HG02870 (cell line): ENCODE data around the gene DDX41.
A peak's percentile ranks its signal among the peaks of the same experiment; 100 is the strongest.
"Not testable (repeated sequence)": the region's sequence is repeated elsewhere in the genome, so short reads cannot be mapped to it uniquely, and the experiment has no call there.

Source experiments
- ATAC-seq: cut with Tn5 transposase; IDR thresholded peaks from one replicate; pipeline ENCODE4 v1.9.1; 2021; ENCODE audit warnings: mild to moderate bottlenecking, moderate library complexity; ENCODE audit not compliant: unreplicated experiment

The DDX41 gene

DNA sequence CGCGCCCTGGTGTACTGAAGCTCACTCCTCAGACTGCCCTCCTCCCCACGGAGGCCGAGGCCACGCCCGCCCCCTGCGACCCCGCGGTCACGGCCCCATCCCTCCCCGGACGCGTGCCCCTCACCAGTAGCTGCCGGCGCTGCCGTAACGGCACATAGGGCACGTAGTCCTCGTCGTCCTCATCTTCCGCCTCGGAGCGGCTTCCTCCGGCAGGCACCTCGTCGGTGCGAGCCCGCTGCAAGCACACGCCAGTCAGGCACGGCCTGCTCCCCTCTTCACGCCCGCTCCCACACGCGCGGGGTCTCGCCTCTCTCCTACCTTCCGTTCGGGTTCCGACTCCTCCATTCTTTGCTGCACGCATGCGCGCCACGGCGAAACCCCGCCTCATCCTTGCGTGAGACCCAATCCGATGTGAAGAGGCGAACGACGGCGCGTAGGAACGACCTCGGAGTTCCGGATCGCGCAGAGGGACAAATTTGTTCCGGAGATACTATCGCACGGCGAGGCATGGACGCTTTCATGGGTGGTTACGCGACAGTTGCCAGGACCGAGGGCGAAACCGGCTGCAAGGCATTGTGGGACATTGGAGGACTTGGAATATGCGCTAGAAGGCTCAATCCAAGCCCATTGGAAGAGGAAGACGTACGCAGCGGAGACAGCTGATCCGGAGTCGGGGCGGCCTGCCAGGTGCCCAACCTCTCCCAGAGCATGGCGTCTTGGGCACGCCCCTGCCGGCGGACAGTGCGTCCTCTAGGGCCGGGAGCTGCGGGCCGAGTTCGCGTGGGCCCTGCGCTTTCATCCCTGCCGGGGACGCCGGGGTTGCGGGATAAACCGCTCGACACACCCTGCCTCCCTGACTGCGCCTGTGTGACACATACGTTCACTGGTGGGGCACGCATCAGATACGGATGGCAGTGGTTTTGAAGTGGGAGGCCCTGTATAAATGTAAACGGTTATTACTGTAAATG is at the start of gene DDX41:
Gene DDX41 (minus strand): TSS at position 361 of the 968 bp plus-strand sequence. CDS start 16 bp downstream, at position 345.
- ATAC-seq: peak; percentile 69

DNA sequence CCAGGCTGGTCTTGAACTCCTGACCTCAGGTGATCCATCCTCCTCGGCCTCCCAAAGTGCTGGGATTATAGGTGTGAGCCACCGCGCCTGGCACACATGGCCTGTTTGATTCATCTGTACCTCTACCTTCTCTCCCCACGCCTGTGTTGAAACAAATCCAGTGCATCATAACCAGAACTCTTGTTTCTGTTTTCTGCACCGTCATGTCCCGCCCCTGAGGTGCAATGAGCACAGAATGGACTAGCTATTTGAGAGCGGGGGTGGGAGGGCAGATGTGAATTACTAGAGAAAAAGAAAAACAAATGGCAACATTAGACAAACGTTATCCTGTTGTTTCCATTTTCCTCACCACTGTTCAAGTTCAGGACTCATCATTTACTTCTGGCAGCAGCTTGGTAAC is 48.3 kb upstream of the DDX41 start:
- ATAC-seq: no peak

DNA sequence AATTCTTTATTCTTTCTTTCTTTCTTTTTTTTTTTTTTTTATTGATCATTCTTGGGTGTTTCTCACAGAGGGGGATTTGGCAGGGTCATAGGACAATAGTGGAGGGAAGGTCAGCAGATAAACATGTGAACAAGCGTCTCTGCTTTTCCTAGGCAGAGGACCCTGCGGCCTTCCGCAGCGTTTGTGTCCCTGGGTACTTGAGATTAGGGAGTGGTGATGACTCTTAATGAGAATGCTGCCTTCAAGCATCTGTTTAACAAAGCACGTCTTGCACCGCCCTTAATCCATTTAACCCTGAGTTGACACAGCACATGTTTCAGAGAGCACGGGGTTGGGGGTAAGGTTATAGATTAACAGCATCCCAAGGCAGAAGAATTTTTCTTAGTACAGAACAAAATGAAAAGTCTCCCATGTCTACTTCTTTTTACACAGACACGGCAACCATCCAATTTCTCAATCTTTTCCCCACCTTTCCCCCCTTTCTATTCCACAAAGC is 42.7 kb upstream of the DDX41 start:
- ATAC-seq: not testable (repeated sequence)

DNA sequence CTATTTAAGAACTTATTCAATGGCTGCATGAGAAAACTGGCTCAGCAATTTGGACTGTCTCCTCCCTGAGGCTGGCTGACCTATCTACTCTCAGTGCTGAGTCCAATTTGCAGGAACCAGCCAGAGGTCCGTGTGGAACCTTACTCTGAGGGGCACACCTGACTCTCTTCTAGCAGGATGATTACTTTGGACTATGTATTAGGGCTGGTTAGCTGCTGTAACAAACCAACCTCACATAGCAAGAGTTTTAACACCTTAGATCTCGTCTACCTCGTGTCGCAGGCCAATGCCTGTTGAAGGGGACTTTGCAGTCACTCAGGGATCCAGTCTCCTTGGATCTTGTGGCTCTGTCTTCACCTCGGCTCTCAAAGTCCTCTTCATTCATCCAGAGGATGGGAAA is 41.0 kb upstream of the DDX41 start:
- no peak for ATAC-seq

DNA sequence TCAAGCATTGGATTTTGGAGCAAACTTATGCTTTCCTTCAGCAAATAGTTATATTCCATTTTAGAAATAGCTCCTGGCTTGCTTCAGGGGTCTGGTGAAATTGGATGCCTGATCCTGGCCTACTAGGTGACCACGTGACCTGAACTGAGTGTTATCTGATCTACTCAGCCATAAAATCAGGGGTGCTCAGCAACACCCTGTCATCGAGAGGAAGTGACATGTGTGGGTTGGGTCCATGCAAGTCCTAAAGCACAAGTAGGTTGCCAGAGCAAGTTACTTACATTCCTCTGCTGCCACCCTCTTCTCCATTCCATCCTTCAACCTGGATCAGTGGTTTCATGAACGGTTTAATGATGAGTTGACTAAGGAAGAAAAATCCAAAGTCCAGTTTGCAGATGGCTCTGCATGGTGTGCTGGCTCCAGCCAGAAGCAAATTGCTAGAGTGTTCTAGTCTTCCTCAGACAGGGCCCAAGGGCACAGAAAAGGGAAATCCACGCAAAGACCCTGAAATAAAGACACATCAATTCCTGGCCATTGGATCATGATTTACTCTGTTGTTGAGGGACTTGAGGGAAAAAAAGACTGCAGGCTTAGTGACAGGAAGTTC is 40.4 kb upstream of the DDX41 start:
- ATAC-seq: no peak

DNA sequence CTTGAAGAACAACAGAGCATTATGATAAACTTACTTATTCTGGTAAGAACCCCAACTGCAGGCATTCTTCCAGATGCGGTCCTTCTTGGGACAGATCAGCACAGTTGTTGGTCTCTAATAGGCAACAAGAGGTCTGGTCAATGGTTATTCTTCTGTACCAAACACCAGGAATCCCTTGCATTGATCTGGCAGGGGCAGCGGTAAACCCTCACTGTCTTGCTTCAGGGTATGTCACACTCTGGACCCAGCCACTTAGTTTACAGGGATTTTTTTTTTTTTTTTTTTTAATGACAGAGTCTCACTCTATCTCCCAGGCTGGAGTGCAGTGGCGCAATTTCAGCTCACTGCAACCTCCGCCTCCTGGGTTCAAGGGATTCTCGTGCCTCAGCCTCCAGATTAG is 38.9 kb upstream of the DDX41 start:
- no peak for ATAC-seq

GRCh38 chr5:177555228-177555627 is 38.5 kb upstream of the DDX41 start:
- ATAC-seq: no peak

- peak; percentile 86 for ATAC-seq
These were observed 37.8 kb upstream of the DDX41 start, which contains the start of gene FAM193B for GRCh38 chr5:177554474-177555111. TSS of gene FAM193B (minus strand) at chr5:177554563. CDS start at chr5:177554458, 105 bp downstream.

- peak; percentile 37 for ATAC-seq
These were observed 37.1 kb upstream of the DDX41 start for GRCh38 chr5:177553671-177554429.

GRCh38 chr5:177552839-177553455 is 36.2 kb upstream of the DDX41 start:
- ATAC-seq: no peak

GRCh38 chr5:177550122-177550521 is 33.4 kb upstream of the DDX41 start:
- ATAC-seq: no peak

DNA sequence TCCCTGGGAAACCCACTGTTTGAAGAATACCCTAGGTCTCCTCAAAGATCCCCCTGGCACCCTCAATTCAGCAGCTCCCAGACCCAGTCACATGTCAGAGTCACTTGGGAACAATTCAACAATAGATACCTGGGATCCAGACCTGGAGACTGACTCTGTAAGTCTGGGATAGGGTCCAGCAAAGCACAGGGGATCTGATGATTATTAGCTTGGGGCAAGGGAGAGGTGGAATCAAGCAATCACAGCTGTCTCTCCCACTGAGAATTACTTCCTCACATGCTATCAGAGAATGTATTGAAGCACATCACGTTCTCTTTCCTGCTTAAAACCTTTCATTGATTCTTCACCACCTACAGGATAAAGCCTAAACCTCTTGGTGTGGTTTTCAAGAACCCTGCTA is 31.7 kb upstream of the DDX41 start:
- no peak for ATAC-seq

DNA sequence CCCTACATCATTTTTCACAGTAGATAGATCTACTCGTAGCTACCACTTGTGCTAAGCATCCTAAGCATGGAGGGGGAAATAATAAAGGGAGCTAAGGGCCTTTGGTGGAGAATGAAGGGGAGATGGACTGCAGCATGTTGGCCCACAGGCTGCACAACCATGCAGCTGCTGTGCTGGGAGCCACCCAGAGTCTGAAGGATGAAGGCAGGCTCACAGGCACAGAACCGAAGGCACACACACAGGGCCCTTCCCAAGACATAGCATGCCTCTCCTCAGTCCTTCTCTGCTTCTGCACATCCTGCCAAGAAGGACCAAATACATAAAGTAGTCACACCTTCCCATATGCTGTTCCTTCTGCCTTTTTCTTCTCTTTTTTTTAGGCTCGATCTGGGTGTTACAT is 31.0 kb upstream of the DDX41 start:
- ATAC-seq: no peak

DNA sequence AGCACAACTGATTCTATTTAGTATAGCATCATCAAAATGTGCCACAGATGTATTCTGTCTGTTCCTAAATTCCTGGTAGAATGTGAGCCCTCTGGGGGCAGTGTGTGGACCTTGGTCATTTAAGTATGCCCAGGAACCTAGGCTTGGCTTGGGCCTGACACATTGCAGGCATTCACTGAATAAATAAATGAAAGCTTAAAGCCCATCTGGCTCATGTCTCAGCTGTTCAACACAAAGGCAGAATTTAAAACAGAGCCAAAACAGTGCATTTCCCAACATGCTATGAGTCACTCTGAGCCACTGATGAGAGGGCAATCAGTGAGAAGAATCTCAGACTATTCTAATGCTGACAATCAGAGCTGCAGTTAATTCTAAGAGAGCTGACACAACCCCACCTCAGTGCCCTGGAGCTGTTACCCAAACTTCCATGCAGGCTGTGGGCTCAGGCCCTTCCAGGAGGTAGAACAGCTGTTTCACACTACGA is 29.5 kb upstream of the DDX41 start:
- ATAC-seq: no peak

- no peak for ATAC-seq
These were observed 28.9 kb upstream of the DDX41 start for GRCh38 chr5:177545487-177546257.

GRCh38 chr5:177542816-177543465 is 26.2 kb upstream of the DDX41 start:
- ATAC-seq: no peak

DNA sequence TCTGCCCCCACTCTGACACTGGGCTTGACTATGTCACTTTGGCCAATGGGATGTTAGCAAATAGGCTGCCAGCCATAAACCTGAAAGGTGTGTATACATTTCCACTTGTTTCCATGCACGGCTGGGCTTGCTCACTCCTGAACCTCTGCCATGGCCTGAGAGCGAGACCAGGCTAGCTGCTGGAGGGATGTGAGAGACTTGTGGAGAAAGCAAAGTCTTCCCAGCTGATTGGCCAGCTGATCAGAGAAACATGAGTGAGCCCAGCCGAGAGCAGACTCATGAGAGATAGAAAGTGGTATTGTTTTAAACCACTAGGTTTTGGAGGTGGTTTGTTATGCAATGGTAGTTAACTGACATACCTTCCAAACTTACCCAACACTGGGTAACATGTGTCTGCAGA is 23.7 kb upstream of the DDX41 start:
- no peak for ATAC-seq

GRCh38 chr5:177539411-177539810 is 22.6 kb upstream of the DDX41 start:
- no peak for ATAC-seq

DNA sequence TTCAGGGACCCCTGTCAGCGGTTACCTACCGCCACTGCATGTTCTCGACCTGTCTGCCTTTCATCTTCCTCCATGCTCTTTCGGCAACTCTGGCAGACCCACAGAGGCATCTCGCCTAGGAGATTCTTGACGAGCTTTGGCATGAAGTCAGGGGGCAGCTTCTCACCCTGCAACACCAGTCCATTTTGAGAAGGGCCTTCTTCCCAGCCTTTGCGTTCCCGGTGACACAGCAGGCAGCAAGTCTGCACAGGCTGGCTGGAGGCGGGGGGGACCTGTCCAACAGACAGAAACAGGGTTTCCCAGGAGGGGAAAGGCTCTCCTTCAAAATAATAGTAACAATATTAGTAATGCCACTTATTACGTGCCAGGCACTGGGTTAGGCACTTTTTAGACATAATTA is 22.1 kb upstream of the DDX41 start:
- ATAC-seq: no peak
